K562 (cell line): ENCODE data around the gene BCAR3. TPM values are rescaled to one million over a fixed set of nuclear protein-coding genes. Genes with fewer than 3 reads are reported as not detected.

Experiments used
- BRD4 ChIP-seq: fragments of 200-600 bp; sonication (generic); IDR thresholded peaks from 2 replicates; pipeline ENCODE4 v1.6.1; 2017; ENCODE audit warnings: inconsistent platforms
- CTBP1 ChIP-seq: fragments of 450-650 bp; IDR thresholded peaks from 2 replicates; pipeline ENCODE4 v1.6.1; 2016; ENCODE audit warnings: borderline replicate concordance
- HMGN3 ChIP-seq: IDR thresholded peaks from 2 replicates; pipeline ENCODE4 v1.6.1; 2011; ENCODE audit warnings: borderline replicate concordance, low read depth, mild to moderate bottlenecking, mixed read lengths, low read length; ENCODE audit not compliant: insufficient read length; ENCODE audit errors: extremely low read depth
- KLF1 ChIP-seq: fragments of 450-650 bp; IDR thresholded peaks from 2 replicates; pipeline ENCODE4 v1.6.1; 2016; ENCODE audit warnings: missing genetic modification characterization, missing compliant biosample characterization
- polyA plus RNA-seq, 8 experiments: library from polyadenylated mRNA; depleted of rRNA in 4 of 8; stranded (reverse) in 5 of 8; unstranded in 3 of 8; fragments of >200 nt; fragmentation: Nextera tagmentation in 2 of 8; fragmentation: Illumina TruSeq in 1 of 8; extraction: Ambion mirVana in 2 of 8; extraction: Trizol in 1 of 8; gene quantifications; 2 replicates each; pipeline versions ENCODE4 v1.2.1 to v1.2.3, GENCODE V29; 2011 to 2014; ENCODE audit warnings: inconsistent platforms in 1 of 8, missing spikeins in 1 of 8
- total RNA-seq, 7 experiments: library from RNA; depleted of rRNA in 6 of 7; stranded (reverse); fragments of >200 nt in 6 of 7; fragmentation: Illumina TruSeq in 2 of 7; extraction: Trizol in 2 of 7; gene quantifications; 2 replicates each; pipeline versions ENCODE4 v1.2.1 to v1.2.3, GENCODE V29; 2011 to 2021; ENCODE audit warnings: low replicate concordance in 1 of 7
- TF ChIP-seq, protein P1 (sequence below): fragments of 450-650 bp; formaldehyde crosslinking; IDR thresholded peaks from 2 replicates; pipeline ENCODE4 v1.4.0; 2022; ENCODE audit warnings: mild to moderate bottlenecking, moderate library complexity
- TF ChIP-seq, protein P2 (sequence below): fragments of 250-450 bp; sonication (Bioruptor Pico); IDR thresholded peaks from 2 replicates; pipeline ENCODE4 v1.5.0; 2022; ENCODE audit warnings: mild to moderate bottlenecking

Gene BCAR3
- total and polyA plus RNA-seq, 9 of the 15 experiments (the other 6 are each of a cell fraction or from before 2014, with no cell fraction given) = 1.8 to 6.3 (median 3.8) TPM

DNA sequence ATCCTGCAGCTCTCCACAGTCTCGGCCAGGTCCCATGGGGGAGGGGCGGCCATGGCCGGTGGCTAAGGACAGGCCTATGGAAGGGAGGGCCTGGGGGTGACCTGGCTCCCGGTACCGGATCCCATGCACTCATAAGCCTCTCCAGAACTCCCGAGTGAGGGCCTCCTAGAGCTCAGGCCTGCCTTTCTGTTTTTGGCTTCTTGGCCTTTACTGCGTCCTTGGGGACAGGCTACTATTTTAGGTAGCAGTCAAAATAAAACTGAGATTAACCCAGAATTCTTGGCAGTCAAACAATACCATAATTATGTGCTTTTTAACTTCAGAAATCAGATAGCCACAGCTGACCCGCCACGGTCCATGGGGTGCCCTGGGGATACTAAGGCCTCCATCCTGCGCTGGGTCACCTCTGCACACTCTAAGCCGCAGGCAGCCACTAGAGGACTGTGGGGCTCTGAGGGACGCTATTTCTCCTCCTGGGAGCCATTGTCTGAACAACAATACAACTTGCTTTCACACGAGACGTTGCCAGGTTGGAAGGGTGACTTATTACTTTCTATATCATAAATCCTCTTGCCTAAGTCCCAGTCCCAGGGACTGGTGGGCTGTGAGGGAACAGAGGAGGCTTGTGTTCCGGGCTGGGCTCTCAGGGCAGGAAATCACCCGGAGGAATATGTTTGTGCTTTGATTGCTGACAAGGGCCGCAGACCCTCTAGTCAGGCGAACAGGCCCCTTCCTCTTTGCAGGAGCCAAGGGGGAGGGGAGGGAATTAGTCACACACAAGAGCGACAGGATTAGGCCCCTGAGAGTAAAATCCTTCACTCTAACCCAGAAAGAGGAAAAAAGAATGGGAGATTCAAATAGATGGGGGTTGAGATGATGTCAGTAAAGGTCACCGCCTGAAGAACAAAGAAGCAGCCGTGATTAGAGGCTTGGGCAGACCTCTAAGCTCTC lies 40.7 kb upstream of the BCAR3 start (continued):
- TF ChIP-seq, protein P1, sequence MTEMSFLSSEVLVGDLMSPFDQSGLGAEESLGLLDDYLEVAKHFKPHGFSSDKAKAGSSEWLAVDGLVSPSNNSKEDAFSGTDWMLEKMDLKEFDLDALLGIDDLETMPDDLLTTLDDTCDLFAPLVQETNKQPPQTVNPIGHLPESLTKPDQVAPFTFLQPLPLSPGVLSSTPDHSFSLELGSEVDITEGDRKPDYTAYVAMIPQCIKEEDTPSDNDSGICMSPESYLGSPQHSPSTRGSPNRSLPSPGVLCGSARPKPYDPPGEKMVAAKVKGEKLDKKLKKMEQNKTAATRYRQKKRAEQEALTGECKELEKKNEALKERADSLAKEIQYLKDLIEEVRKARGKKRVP (CRISPR knock-in tag) = no peak
- TF ChIP-seq BRD4 (no peak), CTBP1 (no peak), HMGN3 (no peak), KLF1 (tag) (no peak)
- TF ChIP-seq, protein P2, sequence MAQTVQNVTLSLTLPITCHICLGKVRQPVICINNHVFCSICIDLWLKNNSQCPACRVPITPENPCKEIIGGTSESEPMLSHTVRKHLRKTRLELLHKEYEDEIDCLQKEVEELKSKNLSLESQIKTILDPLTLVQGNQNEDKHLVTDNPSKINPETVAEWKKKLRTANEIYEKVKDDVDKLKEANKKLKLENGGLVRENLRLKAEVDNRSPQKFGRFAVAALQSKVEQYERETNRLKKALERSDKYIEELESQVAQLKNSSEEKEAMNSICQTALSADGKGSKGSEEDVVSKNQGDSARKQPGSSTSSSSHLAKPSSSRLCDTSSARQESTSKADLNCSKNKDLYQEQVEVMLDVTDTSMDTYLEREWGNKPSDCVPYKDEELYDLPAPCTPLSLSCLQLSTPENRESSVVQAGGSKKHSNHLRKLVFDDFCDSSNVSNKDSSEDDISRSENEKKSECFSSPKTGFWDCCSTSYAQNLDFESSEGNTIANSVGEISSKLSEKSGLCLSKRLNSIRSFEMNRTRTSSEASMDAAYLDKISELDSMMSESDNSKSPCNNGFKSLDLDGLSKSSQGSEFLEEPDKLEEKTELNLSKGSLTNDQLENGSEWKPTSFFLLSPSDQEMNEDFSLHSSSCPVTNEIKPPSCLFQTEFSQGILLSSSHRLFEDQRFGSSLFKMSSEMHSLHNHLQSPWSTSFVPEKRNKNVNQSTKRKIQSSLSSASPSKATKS (CRISPR knock-in tag) = no peak
